Activated CD4-positive, CD25-positive, alpha-beta regulatory T cell treated with anti-CD3 and anti-CD28 coated beads, Interleukin-2, amount 50 U/mL, for 16 hours (primary cell): ENCODE measurements around the gene PALM.
A peak's percentile ranks its signal among the peaks of the same experiment; 100 is the strongest.
"Not testable (repeated sequence)": the region's sequence is repeated elsewhere in the genome, so short reads cannot be mapped to it uniquely, and the experiment has no call there.

Source experiments
- DNase-seq: peaks from one replicate; pipeline ENCODE4 v3.0.0-alpha.2; 2020; ENCODE audit warnings: low read depth, low spot score

The PALM gene, protein sequence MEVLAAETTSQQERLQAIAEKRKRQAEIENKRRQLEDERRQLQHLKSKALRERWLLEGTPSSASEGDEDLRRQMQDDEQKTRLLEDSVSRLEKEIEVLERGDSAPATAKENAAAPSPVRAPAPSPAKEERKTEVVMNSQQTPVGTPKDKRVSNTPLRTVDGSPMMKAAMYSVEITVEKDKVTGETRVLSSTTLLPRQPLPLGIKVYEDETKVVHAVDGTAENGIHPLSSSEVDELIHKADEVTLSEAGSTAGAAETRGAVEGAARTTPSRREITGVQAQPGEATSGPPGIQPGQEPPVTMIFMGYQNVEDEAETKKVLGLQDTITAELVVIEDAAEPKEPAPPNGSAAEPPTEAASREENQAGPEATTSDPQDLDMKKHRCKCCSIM

GRCh38 chr19:708154-709143 is at the start of gene PALM:
TSS of gene PALM (plus strand) at chr19:708935. CDS start at chr19:709147, 212 bp downstream.
- DNase-seq, result no peak

DNA sequence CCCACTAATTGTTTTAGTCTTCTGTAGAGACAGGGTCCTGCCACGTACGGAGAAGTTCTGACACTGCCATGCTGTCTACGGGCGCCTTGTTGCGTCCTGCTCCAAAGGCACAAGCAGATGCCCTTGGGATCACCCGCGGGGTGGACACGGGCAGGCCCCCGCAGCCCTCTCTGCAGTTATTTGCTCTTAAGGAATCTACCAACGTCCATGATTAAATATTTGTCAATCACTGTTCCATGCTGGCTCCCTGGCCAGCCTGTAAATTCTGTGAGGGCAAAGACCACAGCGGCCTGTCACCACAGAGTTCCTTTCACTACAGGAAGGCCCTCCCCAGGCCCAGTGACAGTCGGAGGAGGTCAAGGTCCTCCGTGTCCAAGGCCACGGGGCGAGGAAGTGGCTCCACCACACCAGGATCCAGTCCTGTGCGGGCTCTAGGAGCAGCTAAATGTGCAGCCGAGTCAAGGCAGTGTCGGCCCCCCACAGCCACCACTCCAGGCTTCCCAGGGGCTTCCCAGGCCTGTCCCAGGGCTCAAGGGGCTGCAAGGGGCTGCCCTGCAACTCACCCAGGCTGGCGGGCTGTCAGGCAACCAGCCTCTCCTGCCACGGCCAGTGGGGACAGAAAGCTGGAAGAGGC is 47.8 kb upstream of the PALM start:
- no peak for DNase-seq

GRCh38 chr19:661427-662196 is 47.1 kb upstream of the PALM start:
- peak; percentile 34 for DNase-seq

GRCh38 chr19:662207-662961 is 46.4 kb upstream of the PALM start:
- peak; percentile 58 for DNase-seq

GRCh38 chr19:662962-663681 is 45.6 kb upstream of the PALM start, which contains the start of gene RNF126:
TSS of gene RNF126 (minus strand) at chr19:663214. CDS start at chr19:663121, 93 bp downstream.
- peak; percentile 83 for DNase-seq

GRCh38 chr19:663682-664117 is 45.0 kb upstream of the PALM start:
- no peak for DNase-seq

GRCh38 chr19:664913-665443 is 43.8 kb upstream of the PALM start:
- DNase-seq, result peak; percentile 61

DNA sequence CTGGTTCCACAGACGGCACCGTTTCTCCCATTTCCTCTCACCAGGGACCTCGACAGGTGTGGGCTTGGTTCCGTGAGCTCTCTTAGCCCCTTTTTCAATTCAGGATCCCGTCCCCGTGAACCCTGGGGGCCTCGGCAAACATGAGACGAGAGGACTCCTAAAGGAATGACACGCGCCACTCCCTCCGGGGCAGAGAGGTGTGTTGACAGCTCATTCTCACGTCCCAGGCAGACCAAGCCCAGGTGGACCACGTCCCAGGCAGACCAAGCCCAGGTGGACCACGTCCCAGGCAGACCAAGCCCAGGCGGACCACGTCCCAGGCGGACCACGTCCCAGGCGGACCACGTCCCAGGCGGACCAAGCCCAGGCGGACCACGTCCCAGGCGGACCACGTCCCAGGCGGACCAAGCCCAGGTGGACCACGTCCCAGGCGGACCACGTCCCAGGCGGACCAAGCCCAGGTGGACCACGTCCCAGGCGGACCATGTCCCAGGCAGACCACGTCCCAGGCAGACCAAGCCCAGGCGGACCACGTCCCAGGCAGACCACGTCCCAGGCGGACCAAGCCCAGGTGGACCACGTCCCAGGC is 41.7 kb upstream of the PALM start:
- not testable (repeated sequence) for DNase-seq

DNA sequence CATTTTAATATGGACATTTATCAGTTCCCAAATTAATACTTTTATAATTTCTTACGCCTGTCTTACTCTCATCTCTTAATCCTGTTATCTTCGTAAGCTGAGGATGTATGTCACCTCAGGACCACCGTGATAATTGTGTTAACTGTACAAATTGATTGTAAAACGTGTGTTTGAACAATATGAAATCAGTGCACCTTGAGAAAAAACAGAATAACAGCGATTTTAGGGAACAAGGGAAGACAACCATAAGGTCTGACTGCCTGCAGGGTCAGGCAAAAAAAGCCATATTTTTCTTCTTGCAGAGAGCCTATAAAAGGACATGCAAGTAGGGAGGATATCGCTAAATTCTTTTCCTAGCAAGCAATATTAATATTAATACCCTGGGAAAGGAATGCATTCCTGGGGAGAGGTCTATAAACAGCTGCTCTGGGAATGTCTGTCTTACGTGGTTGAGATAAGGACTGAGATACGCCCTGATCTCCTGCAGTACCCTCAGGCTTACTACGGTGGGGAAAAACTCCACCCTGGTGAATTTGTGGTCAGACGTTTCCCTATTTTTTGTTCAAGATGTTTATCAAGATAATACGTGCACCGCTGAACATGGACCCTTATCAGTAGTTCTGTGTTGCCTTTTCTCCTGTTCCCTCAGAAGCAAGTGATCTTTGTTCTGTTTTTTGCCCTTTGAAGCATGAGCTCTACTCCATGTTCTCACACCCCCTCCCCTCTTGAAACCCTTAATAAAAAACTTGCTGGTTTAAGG is 39.9 kb upstream of the PALM start:
- DNase-seq, result not testable (repeated sequence)

DNA sequence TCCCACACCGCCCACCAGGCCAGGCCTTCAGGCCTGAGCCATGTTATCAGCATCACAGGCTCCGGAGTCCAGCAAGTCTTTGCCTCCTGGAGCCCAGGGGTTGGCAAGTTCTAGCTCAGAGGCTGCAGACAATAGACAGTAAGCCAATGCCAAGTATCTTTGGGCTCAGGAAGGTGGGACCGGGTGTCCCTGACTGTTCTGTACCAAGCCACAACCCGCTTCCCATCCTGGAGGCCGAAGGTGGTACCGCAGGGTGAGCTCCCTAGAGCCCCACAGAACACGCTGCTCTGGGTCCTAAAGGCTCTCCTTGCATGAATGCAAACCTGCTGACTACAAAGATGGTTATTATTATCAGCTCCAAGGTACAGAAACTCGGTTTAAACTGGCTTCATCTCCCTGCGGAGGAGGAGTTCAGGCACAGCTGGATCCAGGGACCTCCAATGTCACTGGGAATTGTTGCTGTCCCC is 38.1 kb upstream of the PALM start:
- DNase-seq, result no peak

- no peak for DNase-seq
Measured at GRCh38 chr19:674282-675151, 34.2 kb upstream of the PALM start.

DNA sequence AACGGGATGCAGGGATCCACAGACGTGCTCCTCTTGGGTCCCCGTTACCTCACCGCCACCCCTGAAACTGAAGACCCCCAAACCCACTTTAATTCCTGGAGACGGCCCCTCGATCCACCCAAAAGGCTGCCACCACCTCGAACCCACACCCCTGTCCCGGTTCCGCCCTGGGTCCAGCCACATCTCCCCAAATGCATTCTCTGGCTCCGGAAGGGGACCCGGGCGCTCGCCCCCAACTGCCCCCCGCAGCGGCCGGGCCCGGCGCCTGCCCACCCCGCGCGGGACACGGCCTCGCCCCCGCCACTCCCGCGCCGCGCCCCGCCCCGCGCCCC is 32.8 kb upstream of the PALM start:
- no peak for DNase-seq

GRCh38 chr19:676339-677105 is 32.2 kb upstream of the PALM start, which contains the start of gene FSTL3:
TSS of gene FSTL3 (plus strand) at chr19:676392. CDS start at chr19:676424, 32 bp downstream.
- no peak for DNase-seq

DNA sequence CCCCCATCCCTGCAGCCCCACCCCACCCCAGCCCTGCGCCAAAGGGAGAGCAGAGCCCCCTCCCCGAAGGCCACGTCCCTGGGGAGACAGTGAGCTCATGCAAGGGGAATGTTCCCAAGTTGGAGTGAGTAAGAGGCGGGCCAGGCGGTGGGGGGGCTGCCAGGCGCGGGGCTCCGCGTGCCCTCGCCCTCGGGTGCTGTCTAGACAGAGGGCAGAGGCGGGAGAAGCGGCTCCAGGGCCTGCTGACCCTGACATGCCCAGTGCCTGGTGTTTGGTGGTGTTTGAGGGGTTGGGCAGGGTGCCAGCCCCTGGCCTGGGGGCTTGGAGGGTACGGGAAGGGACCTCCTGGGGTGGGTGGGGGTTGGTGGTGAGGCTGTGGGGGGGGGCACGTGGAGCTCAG is 31.5 kb upstream of the PALM start:
- no peak for DNase-seq

DNA sequence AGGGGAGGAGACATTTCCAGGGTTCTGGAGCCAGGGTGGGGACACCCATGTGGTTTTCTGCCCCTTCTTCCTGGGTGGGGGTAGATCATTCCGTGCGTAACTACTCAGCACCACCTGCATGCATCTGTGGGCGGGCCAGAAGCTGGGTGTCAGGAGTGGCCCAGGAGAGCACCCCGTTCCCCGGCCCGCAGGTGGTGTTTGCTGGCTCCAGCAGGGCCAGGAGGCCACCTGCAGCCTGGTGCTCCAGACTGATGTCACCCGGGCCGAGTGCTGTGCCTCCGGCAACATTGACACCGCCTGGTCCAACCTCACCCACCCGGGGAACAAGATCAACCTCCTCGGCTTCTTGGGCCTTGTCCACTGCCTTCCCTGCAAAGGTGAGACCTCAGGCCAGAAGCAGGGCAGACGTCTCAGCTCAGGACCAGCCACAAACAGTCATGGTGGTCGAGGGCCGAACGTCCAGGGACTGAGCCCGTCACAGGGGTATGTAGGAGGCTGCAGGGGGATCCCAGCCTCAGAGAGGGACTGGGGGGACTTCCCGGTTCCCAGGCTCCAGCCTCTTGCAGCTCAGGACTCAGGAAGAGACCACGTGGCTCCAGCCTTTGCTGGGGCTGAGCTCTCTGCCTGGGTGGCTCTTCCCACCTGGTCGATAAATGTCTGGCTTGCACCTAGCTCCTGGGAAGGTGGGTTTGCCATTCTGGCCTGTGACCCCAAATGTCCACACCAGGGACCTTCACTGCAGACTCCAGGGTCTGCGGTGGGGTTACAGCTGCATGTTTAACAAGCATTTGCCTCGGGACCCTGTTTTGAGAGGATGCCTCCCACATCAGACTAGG is 30.9 kb upstream of the PALM start:
- no peak for DNase-seq
